Kidney (tissue), 14 donors: ENCODE results near the gene CABCOCO1. TPM values are rescaled to one million over a fixed set of nuclear protein-coding genes. Genes with fewer than 3 reads are reported as not detected.

ENCODE experiments used
- DNase-seq, 5 donors: peaks; one replicate each; pipeline ENCODE4 v3.0.0-alpha.2; 2013 to 2020
- FAIRE-seq: peaks from 2 replicates; lab custom pipeline; 2012; peaks lifted over from hg19 to GRCh38; lab: Jason Lieb, UNC
- H3K27ac ChIP-seq, 2 donors: one replicate each; pipeline ENCODE4 v1.7.0; 2013; ENCODE audit warnings: low read depth in 2 of 2, low read length in 2 of 2, inconsistent platforms in 1 of 2
- H3K27me3 ChIP-seq: one replicate; pipeline ENCODE4 v1.7.1; 2013; ENCODE audit warnings: low read length, inconsistent platforms; ENCODE audit not compliant: control insufficient read depth, insufficient read depth
- H3K36me3 ChIP-seq, 3 donors: one replicate each; pipeline versions ENCODE4 v1.7.0 to v1.7.1; 2013; ENCODE audit warnings: low read length in 3 of 3, control low read depth in 1 of 3, inconsistent platforms in 1 of 3; ENCODE audit not compliant: insufficient read depth in 3 of 3, control insufficient read depth in 2 of 3
- H3K4me1 ChIP-seq, 3 donors: one replicate each; pipeline versions ENCODE4 v1.7.0 to v1.7.1; 2013; ENCODE audit warnings: low read length in 3 of 3, inconsistent platforms in 1 of 3, low read depth in 1 of 3; ENCODE audit not compliant: control insufficient read depth in 2 of 3, insufficient read depth in 2 of 3
- H3K4me3 ChIP-seq, 3 donors: one replicate each; pipeline versions ENCODE4 v1.7.0 to v1.8.1; 2013; ENCODE audit warnings: low read length in 3 of 3, control low read depth in 1 of 3, inconsistent platforms in 1 of 3
- H3K9ac ChIP-seq, 3 donors: one replicate each; pipeline versions ENCODE4 v1.7.0 to v1.7.1; 2013; ENCODE audit warnings: low read length in 3 of 3, control low read depth in 1 of 3, inconsistent platforms in 1 of 3
- H3K9me3 ChIP-seq, 3 donors: one replicate each; pipeline versions ENCODE4 v1.7.0 to v1.7.1; 2013; ENCODE audit warnings: low read length in 3 of 3, control low read depth in 1 of 3, inconsistent platforms in 1 of 3; ENCODE audit not compliant: control insufficient read depth in 2 of 3, insufficient read depth in 1 of 3
- CTCF ChIP-seq: IDR thresholded peaks from 3 replicates; pipeline ENCODE4 v1.5.1; 2012; ENCODE audit warnings: mild to moderate bottlenecking, moderate library complexity, borderline replicate concordance; ENCODE audit not compliant: insufficient read depth; ENCODE audit errors: extremely low read depth
- intact Hi-C: fragments of 100-400 bp; cut with DNase I; formaldehyde crosslinking; loops from one replicate; pipeline ENCODE4 v1.11.1; 2022
- polyA plus RNA-seq: library from polyadenylated mRNA; stranded (reverse); fragments of 350-450 nt; fragmentation: Illumina TruSeq; extraction: RNeasy Lipid Tissue Mini Kit (QIAGEN cat#74804); gene quantifications from one replicate; pipeline ENCODE4 v1.2.3, GENCODE V29; 2014; ENCODE audit warnings: low read depth, low replicate concordance; ENCODE audit not compliant: insufficient read depth
- total RNA-seq: library from RNA; stranded (reverse); fragmentation: NEBNext Ultra II Directional; extraction: Animal tissue kit (Norgen Biotek cat#: 25700); gene quantifications from one replicate; pipeline ENCODE4 v1.2.1, GENCODE V29; 2021
- donor health status: control.
- donor health status: control.
- donor health status: control.
- donor health status: control.
- donor health status: control.
- donor health status: DM: yes; HTN: yes; CAD: no.
- donor health status: Normal renal cell carcinoma (clear cell type).

CABCOCO1 gene
- total and polyA plus RNA-seq, 2 donors from 2014 or later: 1.5 to 2.3 TPM

GRCh38 chr10:61787170-61787569 is 124.4 kb downstream of the CABCOCO1 start:
- Histone ChIP-seq H3K4me3 (no peak overlapping the region), H3K36me3 (no peaks in the 10 kb centered on the region), H3K9ac (no peak overlapping the region), H3K9me3 (no peaks in the 10 kb centered on the region), H3K27me3 (no peaks in the 10 kb centered on the region), H3K27ac (no peak overlapping the region), H3K4me1 (peaks cover 0 to 8% (median 3%) of the 10 kb centered on the region in 3 donors)
- intact Hi-C loops: no loop called here
- no peak for DNase-seq
- no peak for TF ChIP-seq CTCF
- no peak for FAIRE-seq

DNA sequence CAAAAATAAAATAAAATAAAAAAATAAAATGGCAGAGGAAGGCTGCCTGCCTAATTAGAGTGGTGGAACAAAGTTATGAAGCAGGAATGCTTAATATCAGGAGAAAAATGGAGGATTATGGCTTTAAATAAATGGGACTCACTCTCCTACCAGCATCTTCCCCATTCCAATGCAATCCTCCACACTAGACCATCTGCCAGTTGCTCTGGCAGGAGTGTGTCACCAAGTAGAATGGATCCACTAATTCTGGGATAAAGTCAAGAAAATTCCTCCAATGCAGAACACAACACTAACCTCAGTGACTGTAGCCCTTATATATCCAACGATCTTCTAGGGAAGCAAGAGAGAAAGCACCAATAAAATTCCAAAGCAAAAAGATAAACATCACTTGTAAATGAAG is 126.3 kb downstream of the CABCOCO1 start:
- intact Hi-C loops: no loop called here
- Histone ChIP-seq H3K4me3 (no peak overlapping the region), H3K9ac (no peak overlapping the region), H3K36me3 (no peaks in the 10 kb centered on the region), H3K27me3 (no peaks in the 10 kb centered on the region), H3K4me1 (peaks cover 0 to 8% (median 3%) of the 10 kb centered on the region in 3 donors), H3K27ac (no peak overlapping the region), H3K9me3 (no peaks in the 10 kb centered on the region)
- no peak for TF ChIP-seq CTCF
- FAIRE-seq (no peak), DNase-seq (no peak)

GRCh38 chr10:61791216-61791615 is 128.5 kb downstream of the CABCOCO1 start:
- Histone ChIP-seq H3K4me3 (no peak overlapping the region), H3K9ac (no peak overlapping the region), H3K4me1 (peaks cover 0 to 8% (median 3%) of the 10 kb centered on the region in 3 donors), H3K9me3 (no peaks in the 10 kb centered on the region), H3K36me3 (no peaks in the 10 kb centered on the region), H3K27ac (no peak overlapping the region), H3K27me3 (no peaks in the 10 kb centered on the region)
- DNase-seq (peak in 1 of 5 donors; percentile 12), FAIRE-seq (no peak)
- no peak for TF ChIP-seq CTCF
- intact Hi-C loops: no loop called here
